NCI-H510A (cell line): Measurements from ENCODE around the gene CCSAP.
"Not testable (repeated sequence)": the region's sequence is repeated elsewhere in the genome, so short reads cannot be mapped to it uniquely, and the experiment has no call there.

Experiments
- DNase-seq: peaks from one replicate; lab custom pipeline; 2025; lab: John Stamatoyannopoulos, UW

Gene CCSAP

DNA sequence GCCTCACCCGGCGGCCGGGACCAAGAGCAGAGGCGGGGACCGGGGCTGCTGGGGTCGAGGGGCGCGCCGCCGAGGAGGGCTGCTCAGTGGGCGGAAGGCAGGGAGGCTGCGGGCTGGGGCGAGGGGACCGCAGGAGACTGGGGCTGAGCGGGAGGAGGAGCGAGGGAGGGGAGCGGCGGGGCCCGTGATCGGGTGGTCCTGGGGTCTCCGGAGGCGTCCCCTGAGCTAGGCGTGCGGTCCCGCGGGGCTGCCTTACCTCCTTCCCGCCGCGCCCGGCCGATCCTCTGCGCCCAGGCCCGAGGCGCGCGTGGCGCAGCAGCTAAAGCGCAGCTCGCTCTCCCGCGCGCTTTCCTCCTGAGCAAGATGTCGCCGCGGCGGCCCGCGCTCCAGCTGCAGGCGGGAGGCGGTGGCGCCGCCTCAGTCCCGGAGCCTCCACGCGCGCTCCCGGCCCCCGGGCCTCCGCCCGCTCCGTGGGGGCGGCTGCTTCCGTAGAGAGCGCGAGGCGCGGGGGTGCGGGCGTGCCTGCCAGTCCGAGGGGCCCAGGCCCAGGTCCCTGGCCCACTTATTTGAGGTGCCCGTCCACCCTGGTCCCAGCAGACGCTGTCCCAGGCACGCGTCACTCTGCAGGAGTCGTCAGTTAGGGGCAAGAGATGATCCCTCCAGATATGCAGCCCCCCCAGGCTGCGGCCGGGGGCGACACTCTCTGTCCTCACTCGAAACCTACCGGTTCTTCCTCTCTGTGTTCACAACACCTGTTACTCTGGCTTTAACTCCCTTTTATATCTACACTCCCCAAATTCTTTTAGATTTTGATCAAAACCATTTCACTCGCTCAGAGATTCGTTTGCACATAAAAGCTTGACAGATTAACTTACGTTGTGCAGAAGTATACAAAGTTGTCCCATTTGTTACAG lies at the start of gene CCSAP:
Gene CCSAP, minus strand, starts transcription at position 392 of the 914 bp plus-strand sequence. CDS start 582 bp downstream, outside the sequence.
- peak; percentile 55 for DNase-seq

DNA sequence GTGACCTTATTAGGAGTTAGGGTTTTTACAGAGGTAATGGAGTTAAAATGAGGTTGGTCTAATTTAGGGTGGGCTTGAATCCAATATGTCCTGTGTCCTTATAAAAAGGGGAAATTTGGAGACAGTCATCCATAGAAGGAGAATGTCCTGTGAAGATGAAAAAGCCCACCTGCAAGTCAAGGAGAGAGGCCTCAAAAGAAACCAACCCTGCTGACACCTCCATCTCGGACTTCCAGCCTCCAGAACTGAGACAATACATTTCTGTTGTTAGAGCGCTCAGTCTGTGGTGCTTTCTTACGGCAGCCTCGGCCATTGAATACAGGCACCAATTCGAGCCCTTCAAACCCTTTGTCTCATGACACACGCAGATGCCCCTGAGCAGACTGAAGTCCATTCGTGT lies 47.3 kb upstream of the CCSAP start:
- DNase-seq = no peak

- DNase-seq = no peak
Observed at GRCh38 chr1:229388897-229389580, 46.2 kb upstream of the CCSAP start.

GRCh38 chr1:229385853-229386456 lies 43.1 kb upstream of the CCSAP start:
- no peak for DNase-seq

- DNase-seq = no peak
Observed at GRCh38 chr1:229384822-229385221, 42.0 kb upstream of the CCSAP start.

DNA sequence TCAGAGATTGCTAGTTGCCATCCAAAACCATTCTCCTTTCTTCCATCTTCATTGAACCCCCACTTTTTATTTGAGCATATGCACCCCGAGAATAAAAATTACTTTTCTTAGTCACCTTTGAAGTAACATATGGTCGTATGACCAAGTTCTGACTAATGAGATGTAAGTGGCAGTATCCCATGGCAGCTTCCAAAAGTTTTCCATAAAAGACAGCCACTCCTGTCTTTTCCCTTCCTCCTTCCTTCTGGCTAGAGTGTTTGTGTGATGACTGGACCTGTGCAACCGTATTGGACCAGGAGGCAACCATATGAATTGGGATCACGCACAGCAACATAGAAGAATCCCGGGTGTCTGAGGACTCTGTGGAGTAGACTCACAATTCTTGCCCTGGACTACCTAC lies 41.1 kb upstream of the CCSAP start:
- no peak for DNase-seq

- DNase-seq = no peak
Observed at GRCh38 chr1:229383188-229383587, 40.3 kb upstream of the CCSAP start.

GRCh38 chr1:229381234-229381633 lies 38.4 kb upstream of the CCSAP start:
- peak; percentile 28 for DNase-seq

- no peak for DNase-seq
Observed at GRCh38 chr1:229380536-229381160, 37.8 kb upstream of the CCSAP start.

GRCh38 chr1:229379846-229380245 lies 37.0 kb upstream of the CCSAP start:
- no peak for DNase-seq

DNA sequence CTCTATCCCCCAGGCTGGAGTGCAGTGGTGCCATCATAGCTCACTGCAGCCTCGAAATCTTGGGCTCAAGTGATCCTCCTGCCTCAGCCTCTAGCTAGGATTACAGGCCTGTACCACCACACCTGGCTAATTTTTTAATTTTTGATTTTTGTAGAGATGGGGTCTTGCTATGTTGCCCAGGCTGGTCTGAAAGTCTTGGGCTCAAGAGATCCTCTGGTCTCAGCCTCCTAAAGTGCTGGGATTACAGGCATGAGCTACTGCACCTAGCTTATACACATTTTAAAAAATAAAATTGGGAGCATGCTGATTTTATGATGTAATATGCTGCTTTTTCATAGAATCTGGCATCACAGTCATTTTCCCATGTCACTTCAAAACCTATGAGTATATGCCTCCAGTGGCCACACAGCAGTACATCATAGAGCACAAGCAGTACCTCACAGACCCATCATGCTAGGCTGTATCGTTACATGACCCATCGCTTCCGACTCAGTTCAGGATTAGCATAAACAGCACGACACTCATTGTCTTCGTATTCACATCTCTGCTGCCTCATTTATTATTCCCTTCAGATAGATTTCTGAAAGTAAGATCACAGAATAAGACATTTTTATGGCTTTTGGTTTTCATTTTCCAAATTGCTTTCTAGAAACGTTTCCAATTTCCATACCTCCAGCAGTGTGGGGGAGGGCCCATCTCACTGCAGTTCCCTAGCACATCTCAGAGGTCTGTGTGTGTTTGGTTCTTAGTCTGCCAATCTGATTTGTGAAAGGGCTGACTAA lies 35.9 kb upstream of the CCSAP start:
- no peak for DNase-seq

DNA sequence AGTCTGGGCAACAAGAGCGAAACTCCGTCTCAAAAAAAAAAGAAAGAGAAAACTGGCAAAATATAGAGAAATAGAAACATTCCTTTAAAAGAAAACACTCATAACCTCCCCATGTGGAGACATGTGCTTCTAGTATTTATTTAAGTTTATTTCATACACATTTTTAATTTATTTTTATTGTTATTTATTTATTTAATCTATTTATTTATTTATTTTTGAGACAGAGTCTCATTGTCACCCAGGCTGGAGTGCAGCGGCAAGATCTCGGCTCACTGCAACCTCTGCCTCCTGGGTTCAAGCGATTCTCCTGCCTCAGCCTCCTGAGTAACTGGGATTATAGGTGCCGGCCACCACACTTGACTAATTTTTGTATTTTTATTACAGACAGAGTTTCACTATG lies 35.2 kb upstream of the CCSAP start:
- DNase-seq = not testable (repeated sequence)

GRCh38 chr1:229377429-229377828 lies 34.6 kb upstream of the CCSAP start:
- no peak for DNase-seq

- DNase-seq = no peak
Observed at GRCh38 chr1:229376521-229376920, 33.7 kb upstream of the CCSAP start.

DNA sequence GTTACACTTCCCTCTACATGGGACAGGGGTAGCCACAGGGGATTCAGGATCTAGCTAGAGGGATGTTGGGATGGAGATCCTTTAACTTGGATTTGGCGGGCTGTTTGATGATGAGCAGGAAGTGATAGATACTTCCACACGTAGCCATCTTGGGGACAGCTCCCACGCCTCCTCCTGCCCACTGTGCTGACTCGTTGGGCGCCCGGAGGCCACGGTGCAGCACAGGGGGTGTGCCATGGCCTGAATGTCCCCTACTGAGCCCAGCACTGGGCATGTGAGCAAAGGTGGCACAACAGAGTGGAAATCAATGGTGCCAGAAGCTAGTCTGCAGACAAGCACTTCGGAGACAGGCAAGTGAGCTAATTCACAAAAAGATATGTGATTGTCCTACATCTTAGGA lies 31.6 kb upstream of the CCSAP start:
- DNase-seq = no peak

DNA sequence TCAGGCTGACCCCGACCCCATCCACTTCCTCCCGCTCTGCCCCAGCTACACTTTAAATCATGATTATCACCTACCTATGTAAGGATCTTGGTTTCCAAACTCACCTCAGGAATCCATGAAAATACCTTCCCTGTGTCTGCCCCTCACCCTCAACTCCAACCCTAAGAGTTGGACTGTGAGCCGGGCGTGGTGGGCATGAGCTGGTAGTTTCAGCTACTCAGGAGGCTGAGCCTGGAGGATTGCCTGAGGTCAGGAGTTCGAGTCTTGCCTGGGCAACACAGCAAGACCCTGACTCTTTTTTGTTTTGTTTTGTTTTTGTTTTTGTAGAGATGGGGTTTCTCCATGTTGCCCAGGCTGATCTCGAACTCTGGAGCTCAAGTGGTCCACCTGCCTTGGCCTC lies 30.5 kb upstream of the CCSAP start:
- no peak for DNase-seq

DNA sequence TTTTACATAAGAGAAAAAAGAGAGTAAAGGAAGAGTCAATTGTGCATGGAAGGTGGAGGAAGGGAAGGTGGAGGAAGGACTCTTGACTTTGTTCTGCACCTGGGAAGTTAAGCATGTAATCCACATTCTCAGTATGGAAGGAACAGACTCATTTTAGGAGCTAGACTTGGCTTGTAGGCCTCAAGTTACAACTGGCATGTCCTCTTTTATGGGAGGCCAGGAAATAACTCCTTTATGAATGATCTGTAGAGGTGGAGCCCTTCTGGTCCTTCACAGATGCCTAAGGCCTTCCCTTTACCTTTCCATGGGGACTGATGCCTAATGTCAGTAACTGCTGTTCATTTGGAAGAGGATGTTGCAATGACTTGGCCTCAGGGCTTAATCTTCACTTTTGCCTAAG lies 29.4 kb upstream of the CCSAP start:
- no peak for DNase-seq

DNA sequence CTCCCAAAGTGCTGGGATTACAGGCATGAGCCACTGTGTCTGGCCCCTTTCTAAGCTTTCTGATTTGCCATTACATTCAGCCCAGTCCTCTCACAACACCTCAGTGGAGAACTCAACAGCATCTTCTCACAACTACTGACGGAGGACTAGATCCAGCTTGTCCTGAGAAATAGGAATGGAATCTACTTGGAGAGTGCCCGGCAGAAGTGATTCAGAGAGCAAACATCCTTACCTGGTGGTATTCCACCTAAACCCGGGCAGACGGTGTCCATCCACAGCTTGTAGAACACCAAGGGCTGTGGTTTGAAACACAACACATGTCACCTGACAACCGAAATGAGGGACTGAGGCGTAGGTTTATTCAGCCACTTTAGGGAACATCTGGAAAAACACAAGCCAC lies 28.8 kb upstream of the CCSAP start:
- no peak for DNase-seq

DNA sequence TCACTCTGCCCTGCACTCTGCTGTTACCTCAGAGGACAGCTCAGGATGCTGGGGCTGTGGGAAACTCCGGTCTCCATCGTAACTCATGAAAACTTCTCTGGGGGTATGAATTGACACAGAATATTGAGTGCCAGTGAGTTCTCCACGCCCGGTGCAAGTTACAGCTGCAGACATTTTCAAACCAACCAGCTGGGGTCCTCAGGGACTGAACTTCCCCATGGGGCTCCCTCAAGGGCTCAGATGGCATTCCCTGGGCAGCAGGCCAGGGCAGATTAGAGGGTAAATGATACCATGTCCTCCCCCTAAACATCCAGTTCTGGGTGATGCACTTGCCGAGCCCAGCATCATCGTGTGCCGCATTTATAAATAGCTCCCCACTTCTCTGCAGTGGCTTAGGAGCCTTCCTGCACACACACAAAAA lies 27.8 kb upstream of the CCSAP start:
- DNase-seq = no peak

GRCh38 chr1:229368347-229368746 lies 25.5 kb upstream of the CCSAP start:
- no peak for DNase-seq

GRCh38 chr1:229365569-229365968 lies 22.7 kb upstream of the CCSAP start:
- DNase-seq = no peak
